PC-3 (cell line): Measurements from ENCODE around the gene C1orf116.

Source experiments
- EZH2 ChIP-seq: fragments of 300-600 bp; sonication (generic); IDR thresholded peaks from one replicate; pipeline ENCODE4 v1.6.1; 2017; ENCODE audit warnings: antibody characterized with exemption, mild to moderate bottlenecking, low read length; ENCODE audit not compliant: unreplicated experiment
- TF ChIP-seq, protein P1 (sequence below): fragments of 300-600 bp; sonication (generic); conservative IDR thresholded peaks from 2 replicates; pipeline ENCODE4 v1.5.1; 2017; ENCODE audit warnings: antibody characterized with exemption, low read depth, mild to moderate bottlenecking, low read length

DNA sequence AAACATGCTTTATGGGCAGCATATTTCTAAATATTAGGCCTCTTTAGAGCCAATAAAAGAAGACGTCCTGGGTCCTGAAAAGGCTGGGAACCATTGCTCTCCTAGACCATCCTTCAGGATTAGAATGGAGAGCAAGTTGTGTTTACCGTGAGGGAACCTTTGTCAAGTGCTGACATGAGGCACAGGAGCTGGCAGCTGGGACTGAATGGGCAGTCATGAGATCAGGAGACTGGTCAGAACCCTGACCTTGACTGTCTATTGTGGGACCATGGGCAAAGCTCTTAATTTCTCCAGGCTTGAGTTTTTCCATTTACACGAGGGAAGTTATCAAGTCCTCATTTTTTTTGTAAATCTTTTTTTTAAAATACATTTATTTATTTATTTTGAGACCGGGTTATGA is 25.7 kb upstream of the C1orf116 start:
- TF ChIP-seq, protein P1, sequence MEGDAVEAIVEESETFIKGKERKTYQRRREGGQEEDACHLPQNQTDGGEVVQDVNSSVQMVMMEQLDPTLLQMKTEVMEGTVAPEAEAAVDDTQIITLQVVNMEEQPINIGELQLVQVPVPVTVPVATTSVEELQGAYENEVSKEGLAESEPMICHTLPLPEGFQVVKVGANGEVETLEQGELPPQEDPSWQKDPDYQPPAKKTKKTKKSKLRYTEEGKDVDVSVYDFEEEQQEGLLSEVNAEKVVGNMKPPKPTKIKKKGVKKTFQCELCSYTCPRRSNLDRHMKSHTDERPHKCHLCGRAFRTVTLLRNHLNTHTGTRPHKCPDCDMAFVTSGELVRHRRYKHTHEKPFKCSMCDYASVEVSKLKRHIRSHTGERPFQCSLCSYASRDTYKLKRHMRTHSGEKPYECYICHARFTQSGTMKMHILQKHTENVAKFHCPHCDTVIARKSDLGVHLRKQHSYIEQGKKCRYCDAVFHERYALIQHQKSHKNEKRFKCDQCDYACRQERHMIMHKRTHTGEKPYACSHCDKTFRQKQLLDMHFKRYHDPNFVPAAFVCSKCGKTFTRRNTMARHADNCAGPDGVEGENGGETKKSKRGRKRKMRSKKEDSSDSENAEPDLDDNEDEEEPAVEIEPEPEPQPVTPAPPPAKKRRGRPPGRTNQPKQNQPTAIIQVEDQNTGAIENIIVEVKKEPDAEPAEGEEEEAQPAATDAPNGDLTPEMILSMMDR = no peak
- no peak for TF ChIP-seq EZH2
